IPS-15b (cell line): ENCODE data around the gene NTNG1.

ENCODE experiments used
- H3K27me3 ChIP-seq: one replicate; pipeline ENCODE4 v1.6.1; 2013; ENCODE audit warnings: low read length; ENCODE audit not compliant: control insufficient read depth, insufficient read depth
- H3K36me3 ChIP-seq: one replicate; pipeline ENCODE4 v1.6.1; 2013; ENCODE audit warnings: low read length; ENCODE audit not compliant: control insufficient read depth, insufficient read depth
- H3K4me1 ChIP-seq: one replicate; pipeline ENCODE4 v1.6.1; 2013; ENCODE audit warnings: mild to moderate bottlenecking, low read length; ENCODE audit not compliant: control insufficient read depth, insufficient read depth
- H3K4me3 ChIP-seq: one replicate; pipeline ENCODE4 v1.5.1; 2013; ENCODE audit warnings: low read depth, low read length
- H3K9ac ChIP-seq: one replicate; pipeline ENCODE4 v1.6.1; 2013; ENCODE audit warnings: low read depth, mild to moderate bottlenecking, low read length
- H3K9me3 ChIP-seq: one replicate; pipeline ENCODE4 v1.6.1; 2013; ENCODE audit warnings: mild to moderate bottlenecking, low read length; ENCODE audit not compliant: control insufficient read depth, insufficient read depth

NTNG1 gene

DNA sequence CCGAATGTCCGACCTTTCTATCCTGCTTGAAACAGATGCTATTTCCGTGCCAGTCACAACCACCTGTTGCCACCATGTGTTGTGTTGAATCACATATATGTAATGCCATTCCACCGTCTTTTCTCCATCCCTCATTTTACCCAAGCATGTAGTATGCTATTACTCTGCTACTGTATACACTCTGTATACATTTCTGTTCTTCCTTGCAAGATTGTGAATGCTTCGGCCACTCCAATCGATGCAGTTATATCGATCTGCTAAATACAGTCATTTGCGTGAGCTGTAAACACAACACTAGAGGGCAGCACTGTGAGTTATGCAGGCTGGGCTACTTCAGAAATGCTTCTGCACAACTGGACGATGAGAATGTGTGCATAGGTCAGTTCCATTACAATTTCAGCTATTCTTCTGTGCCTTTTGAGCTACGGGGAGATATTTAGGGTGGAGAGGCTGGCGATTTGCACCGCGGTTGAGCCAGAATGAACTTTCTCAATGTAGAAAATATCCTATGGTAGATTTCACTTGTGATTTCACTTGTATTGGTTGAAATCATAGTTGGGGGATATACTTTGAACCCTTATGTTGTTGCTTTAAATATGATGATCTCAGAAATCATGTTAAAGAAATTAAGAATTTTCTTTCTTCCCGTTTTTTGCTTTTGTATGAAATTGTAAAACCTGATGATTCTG lies 289.8 kb downstream of the NTNG1 start:
- peaks cover 11% of the 10 kb centered on the region for H3K4me1 ChIP-seq
- H3K9ac ChIP-seq = no peak overlapping the region
- H3K36me3 ChIP-seq = no peaks in the 10 kb centered on the region
- no peaks in the 10 kb centered on the region for H3K9me3 ChIP-seq
- no peaks in the 10 kb centered on the region for H3K27me3 ChIP-seq
- no peak overlapping the region for H3K4me3 ChIP-seq

DNA sequence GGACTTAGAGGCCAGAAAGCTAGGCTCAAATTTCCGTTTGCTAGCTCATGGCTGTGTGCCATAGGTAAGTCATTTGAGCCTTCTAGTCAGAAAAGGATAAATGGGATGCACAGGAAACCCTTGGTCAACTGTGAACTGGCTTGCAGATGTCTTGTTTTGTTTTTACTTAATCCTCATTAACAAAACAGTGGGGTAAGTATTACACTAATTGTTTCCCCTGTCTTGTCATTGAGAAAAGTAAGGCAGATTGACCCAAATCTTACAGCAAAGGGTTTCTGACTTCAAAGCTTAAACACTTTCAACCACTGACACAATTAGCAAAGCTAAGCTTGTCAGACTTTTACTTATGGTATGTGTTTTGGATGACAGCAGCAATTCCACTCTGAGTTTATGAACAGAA lies 291.3 kb downstream of the NTNG1 start:
- no peaks in the 10 kb centered on the region for H3K36me3 ChIP-seq
- H3K4me1 ChIP-seq = peaks cover 11% of the 10 kb centered on the region
- no peaks in the 10 kb centered on the region for H3K27me3 ChIP-seq
- no peaks in the 10 kb centered on the region for H3K9me3 ChIP-seq
- no peak overlapping the region for H3K9ac ChIP-seq
- no peak overlapping the region for H3K4me3 ChIP-seq

DNA sequence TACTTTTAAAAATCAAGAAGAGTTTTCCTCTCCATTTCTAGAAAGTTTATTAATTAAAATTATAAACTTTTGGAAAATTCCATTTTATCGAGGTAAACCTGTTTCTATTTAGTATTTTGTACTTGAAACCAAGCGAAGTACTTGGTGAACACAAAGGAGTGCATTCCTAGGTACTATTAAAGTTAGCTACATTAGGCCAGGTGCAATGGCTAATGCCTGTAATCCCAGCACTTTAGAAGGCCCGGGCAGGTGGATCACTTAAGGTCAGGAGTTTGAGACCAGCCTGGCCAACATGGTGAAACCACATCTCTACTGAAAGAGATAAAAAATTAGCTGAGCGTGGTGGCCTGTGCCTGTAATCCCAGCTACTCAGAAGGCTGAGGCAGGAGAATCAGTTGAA lies 292.2 kb downstream of the NTNG1 start:
- H3K9ac ChIP-seq = no peak overlapping the region
- no peaks in the 10 kb centered on the region for H3K9me3 ChIP-seq
- peaks cover 11% of the 10 kb centered on the region for H3K4me1 ChIP-seq
- H3K27me3 ChIP-seq = no peaks in the 10 kb centered on the region
- no peaks in the 10 kb centered on the region for H3K36me3 ChIP-seq
- no peak overlapping the region for H3K4me3 ChIP-seq

DNA sequence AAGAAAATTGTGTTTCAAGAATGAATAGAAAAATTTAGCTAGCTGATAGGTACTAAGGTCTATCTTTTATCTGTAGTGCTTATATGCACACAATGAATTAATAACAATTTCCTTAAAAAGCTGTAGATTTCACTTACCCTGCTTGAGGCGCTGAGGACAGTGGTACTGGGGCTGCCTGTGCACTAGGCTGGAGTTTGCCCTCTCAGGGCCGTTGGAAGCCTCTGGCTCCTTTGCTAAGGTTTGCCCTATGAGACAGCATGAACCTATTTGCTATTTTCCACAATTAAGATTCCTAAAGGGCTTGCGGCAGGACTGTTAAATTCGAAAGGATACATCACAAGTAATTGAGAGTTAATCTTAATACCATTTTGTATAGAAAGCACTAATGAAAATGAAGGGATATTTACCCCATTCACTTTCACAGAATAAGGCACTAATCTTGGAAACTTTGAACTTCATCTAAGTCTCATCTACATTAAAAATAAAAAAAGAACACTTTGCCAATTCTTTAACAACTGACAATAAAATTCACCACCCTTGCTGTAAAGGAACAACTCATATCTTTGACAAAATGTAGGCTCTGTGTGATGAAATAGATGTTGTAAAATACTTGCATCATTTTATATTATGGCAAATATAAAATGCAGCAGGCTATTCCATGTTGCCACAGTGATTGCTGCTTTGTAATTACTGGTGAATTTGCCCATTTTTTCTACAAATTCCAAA lies 293.0 kb downstream of the NTNG1 start:
- Histone ChIP-seq H3K9me3 (no peaks in the 10 kb centered on the region), H3K27me3 (no peaks in the 10 kb centered on the region), H3K9ac (no peak overlapping the region), H3K4me3 (no peak overlapping the region), H3K36me3 (no peaks in the 10 kb centered on the region), H3K4me1 (peaks cover 11% of the 10 kb centered on the region)

DNA sequence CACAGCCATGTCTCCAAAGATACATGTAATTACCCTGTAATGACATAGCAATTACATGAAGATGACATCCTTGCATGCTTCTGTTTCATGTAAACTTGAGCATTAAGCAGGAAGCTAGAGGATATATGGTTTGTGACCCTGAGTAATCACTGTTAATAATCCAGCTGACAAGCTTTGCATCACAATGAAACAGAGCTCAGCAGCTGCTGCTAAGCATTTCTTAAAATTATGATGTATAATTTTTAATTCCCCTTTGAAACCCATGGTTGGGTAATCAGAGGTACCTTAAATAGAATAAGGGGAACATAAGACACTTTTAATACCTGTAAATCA lies 293.5 kb downstream of the NTNG1 start:
- H3K27me3 ChIP-seq = no peaks in the 10 kb centered on the region
- H3K4me1 ChIP-seq = peaks cover 11% of the 10 kb centered on the region
- H3K4me3 ChIP-seq = no peak overlapping the region
- H3K9me3 ChIP-seq = no peaks in the 10 kb centered on the region
- no peaks in the 10 kb centered on the region for H3K36me3 ChIP-seq
- no peak overlapping the region for H3K9ac ChIP-seq

DNA sequence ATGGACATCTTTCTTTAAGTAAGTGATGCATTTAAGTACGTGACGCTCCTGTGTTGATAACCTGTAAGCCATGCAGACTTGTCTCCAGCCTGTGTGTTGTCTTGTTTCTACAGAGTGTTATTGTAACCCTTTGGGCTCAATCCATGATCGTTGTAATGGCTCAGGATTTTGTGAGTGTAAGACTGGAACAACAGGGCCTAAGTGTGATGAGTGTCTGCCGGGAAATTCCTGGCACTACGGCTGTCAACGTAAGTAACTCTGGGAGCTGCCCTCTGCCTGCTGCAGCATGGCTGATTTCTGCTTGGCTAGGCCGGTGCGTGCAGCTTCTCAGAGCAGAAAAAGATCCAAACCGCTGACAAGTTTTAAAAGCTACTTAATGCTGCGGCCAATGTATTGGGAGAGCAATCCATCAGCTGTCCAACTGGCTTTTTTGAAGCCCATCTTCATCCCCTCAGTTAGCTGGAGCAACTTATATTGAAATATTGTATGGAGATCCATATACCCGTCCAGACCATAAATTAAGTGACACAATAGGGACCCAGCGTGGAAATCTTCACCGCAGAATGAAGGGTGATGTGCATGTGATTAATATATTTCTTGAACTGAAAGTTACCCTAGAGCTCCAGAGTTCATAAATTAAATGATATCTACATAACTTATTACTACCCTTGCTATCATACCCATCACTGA lies 295.9 kb downstream of the NTNG1 start:
- no peaks in the 10 kb centered on the region for H3K27me3 ChIP-seq
- H3K9ac ChIP-seq = no peak overlapping the region
- no peak overlapping the region for H3K4me3 ChIP-seq
- H3K4me1 ChIP-seq = peaks cover 8% of the 10 kb centered on the region
- H3K9me3 ChIP-seq = no peaks in the 10 kb centered on the region
- no peaks in the 10 kb centered on the region for H3K36me3 ChIP-seq

DNA sequence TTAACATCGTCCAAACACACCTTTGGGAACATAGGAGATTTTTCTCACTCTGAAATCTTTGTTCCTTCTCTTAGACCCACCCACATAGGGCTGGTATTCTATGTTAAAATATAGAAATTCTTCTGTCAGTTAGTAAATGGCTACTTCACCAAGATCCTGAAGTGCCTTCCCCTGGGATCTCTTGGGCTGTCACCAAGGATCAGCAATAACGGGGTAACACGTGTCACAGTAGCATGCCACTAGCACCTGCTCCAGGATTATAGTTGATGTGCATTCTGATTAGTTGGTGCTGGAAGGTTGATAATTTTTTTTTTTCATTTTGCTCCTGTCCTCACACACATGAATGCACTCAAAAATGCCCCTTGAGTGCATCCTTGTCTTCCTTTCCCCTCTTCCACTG lies 298.7 kb downstream of the NTNG1 start:
- H3K36me3 ChIP-seq = no peaks in the 10 kb centered on the region
- H3K27me3 ChIP-seq = no peaks in the 10 kb centered on the region
- H3K9me3 ChIP-seq = no peaks in the 10 kb centered on the region
- no peak overlapping the region for H3K4me3 ChIP-seq
- H3K4me1 ChIP-seq = no peaks in the 10 kb centered on the region
- no peak overlapping the region for H3K9ac ChIP-seq

DNA sequence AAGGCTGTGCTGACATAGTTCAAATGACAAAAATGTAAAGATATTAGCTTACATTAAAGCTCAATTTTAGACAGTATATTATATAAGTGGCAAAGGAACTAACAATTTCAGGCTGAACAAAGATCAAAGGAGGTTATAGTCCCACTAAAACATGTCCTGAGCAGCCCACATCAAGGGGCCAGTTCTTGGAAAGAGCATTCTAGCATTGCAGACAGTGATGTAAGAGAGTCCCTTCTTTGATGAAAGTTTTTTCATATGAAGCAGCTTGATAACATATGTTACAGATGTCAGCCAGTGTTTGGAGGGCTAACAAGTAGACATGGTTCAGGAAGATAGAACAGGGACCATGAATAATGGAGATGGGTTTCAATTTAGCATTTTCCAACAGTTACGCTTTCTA lies 301.7 kb downstream of the NTNG1 start:
- Histone ChIP-seq H3K4me1 (no peaks in the 10 kb centered on the region), H3K9me3 (no peaks in the 10 kb centered on the region), H3K4me3 (no peak overlapping the region), H3K9ac (no peak overlapping the region), H3K27me3 (no peaks in the 10 kb centered on the region), H3K36me3 (no peaks in the 10 kb centered on the region)

DNA sequence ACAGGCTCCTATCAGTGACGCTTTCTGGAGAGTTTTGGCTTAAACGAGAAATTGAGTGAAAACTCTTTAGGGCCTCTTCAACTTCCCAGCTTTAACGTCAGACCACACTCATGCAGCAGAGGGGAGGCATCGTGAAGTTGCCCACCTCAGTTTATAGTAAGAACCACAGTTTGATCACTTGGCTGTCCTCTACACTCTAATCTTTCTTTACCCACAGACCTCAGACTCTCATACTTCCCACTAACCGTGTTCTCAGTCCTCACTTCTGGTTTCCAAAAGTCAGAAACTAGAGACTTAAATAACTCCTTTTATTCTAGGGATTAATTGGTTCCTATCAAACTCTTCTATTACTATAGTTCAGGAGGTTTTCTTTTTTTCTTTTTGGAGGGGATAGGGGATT lies 302.2 kb downstream of the NTNG1 start:
- H3K9me3 ChIP-seq = no peaks in the 10 kb centered on the region
- no peaks in the 10 kb centered on the region for H3K4me1 ChIP-seq
- no peaks in the 10 kb centered on the region for H3K27me3 ChIP-seq
- H3K9ac ChIP-seq = no peak overlapping the region
- H3K4me3 ChIP-seq = no peak overlapping the region
- H3K36me3 ChIP-seq = no peaks in the 10 kb centered on the region

DNA sequence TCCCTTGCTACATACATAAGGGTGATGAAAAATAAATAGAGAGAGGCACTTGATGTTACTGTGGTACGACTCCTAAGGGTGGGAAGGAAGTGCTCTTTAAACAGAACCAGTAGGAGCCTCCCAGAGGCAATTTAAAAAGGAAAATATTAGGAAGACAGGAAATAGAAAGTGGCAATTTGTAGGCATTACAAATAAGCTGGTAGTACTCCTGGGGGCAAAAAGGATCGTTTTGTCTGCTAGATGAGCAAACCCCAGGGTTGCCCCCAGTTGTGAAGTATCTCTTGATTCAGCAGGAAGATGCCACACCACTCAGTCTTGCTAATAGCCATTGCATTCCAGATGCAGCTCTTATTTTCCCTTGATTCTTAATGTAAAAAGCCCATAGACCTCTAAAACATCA lies 303.0 kb downstream of the NTNG1 start:
- H3K4me1 ChIP-seq = peaks cover 3% of the 10 kb centered on the region
- H3K9me3 ChIP-seq = no peaks in the 10 kb centered on the region
- H3K4me3 ChIP-seq = no peak overlapping the region
- H3K36me3 ChIP-seq = no peaks in the 10 kb centered on the region
- H3K27me3 ChIP-seq = no peaks in the 10 kb centered on the region
- H3K9ac ChIP-seq = no peak overlapping the region

DNA sequence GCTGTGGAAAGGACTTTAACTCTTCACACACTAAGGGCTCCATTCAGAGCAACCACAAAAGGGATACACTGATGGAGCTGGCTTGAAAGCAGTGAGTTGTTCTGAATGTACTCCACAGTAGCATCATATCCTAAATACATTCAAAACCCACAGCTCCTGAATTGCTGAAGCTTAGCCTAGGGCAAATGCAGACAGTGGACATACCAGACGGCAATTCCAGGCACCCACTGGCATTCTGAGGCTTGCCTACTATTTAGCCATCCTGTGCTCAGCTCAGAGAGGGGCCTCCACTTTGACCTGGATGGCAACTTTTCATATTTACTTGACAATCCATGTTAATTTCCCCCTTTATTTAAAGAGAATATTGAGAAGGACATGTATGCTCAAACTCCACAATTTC lies 303.5 kb downstream of the NTNG1 start:
- Histone ChIP-seq H3K27me3 (no peaks in the 10 kb centered on the region), H3K9ac (no peak overlapping the region), H3K9me3 (no peaks in the 10 kb centered on the region), H3K4me1 (peaks cover 5% of the 10 kb centered on the region), H3K36me3 (no peaks in the 10 kb centered on the region), H3K4me3 (no peak overlapping the region)

DNA sequence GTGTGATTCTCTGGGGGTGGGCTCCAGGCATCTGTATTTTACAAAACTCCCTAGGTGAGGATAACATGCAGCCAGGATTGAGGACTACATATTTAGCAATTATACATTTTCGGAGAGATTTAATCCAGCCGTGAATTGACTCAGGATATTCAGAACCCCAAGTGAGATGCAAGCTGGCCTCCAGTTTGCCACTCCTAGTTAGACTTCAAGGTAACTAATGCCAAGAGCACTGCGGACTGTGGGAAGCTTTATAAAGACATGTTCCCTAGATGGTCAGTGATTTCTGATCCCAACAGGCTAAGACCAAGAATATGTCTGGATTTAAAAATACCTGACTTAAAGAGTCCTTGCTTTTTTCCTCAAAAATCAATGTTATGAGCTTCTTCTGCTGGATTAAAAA lies 308.5 kb downstream of the NTNG1 start:
- Histone ChIP-seq H3K4me1 (peaks cover 6% of the 10 kb centered on the region), H3K4me3 (no peak overlapping the region)

More for the DNA sequence above, 308.5 kb downstream of the NTNG1 start:
- Histone ChIP-seq H3K9ac (no peak overlapping the region), H3K36me3 (no peaks in the 10 kb centered on the region), H3K9me3 (no peaks in the 10 kb centered on the region), H3K27me3 (no peaks in the 10 kb centered on the region)
